OCI-LY7 (cell line): ENCODE data around the gene SPRR2A. TPM values are rescaled to one million over a fixed set of nuclear protein-coding genes. Genes with fewer than 3 reads are reported as not detected.

ENCODE experiments used
- BruUV-seq: library from RNA; stranded (reverse); fragments of 400-500 nt; replicated peaks from 2 replicates; lab custom pipeline; 2021; lab: Mats Ljungman, UMichigan
- CTCF ChIA-PET: fragments of 300-600 bp; sonication (Branson Sonifier 250); formaldehyde crosslinking; loops from one replicate; lab custom pipeline; 2022; ENCODE audit warnings: antibody characterized with exemption; ENCODE audit not compliant: unreplicated experiment; lab: Charles Lee
- POLR2A ChIA-PET: fragments of 300-600 bp; sonication (Branson Sonifier 250); formaldehyde crosslinking; loops from one replicate; lab custom pipeline; 2022; ENCODE audit warnings: antibody characterized with exemption; lab: Charles Lee
- DNase-seq: peaks from one replicate; pipeline ENCODE4 v3.0.0-alpha.2; 2015; ENCODE audit warnings: low spot score
- H2AFZ ChIP-seq: fragments of 200-600 bp; sonication (generic), shearing (Covaris generic); 2 replicates; pipeline ENCODE4 v1.6.1; 2014; ENCODE audit warnings: mild to moderate bottlenecking, antibody characterized with exemption, low read length, moderate library complexity
- H3K27ac ChIP-seq: fragments of 200-600 bp; sonication (generic); 2 replicates; pipeline ENCODE4 v1.5.1; 2014; ENCODE audit warnings: mixed run types, low read depth, mild to moderate bottlenecking, moderate library complexity, low read length, inconsistent platforms; ENCODE audit not compliant: poor library complexity, severe bottlenecking
- H3K36me3 ChIP-seq: fragments of 200-600 bp; sonication (generic); 2 replicates; pipeline ENCODE4 v1.6.1; 2014; ENCODE audit warnings: mild to moderate bottlenecking, antibody characterized with exemption, low read length, moderate library complexity, mixed read lengths; ENCODE audit not compliant: insufficient read depth
- H3K4me1 ChIP-seq: fragments of 200-600 bp; sonication (generic); 2 replicates; pipeline ENCODE4 v1.5.1; 2014; ENCODE audit warnings: mild to moderate bottlenecking, low read length; ENCODE audit not compliant: insufficient read depth, poor library complexity, severe bottlenecking
- H3K4me2 ChIP-seq: fragments of 200-600 bp; sonication (generic); 2 replicates; pipeline ENCODE4 v1.6.1; 2014; ENCODE audit warnings: mild to moderate bottlenecking, low read length
- H3K4me3 ChIP-seq: fragments of 200-600 bp; sonication (generic); 2 replicates; pipeline ENCODE4 v1.5.1; 2014; ENCODE audit warnings: mild to moderate bottlenecking, low read depth, low read length; ENCODE audit not compliant: poor library complexity, severe bottlenecking
- H3K79me2 ChIP-seq: fragments of 200-600 bp; sonication (generic); 2 replicates; pipeline ENCODE4 v1.6.1; 2016; ENCODE audit warnings: low read depth, mild to moderate bottlenecking, low read length, moderate library complexity, mixed read lengths; ENCODE audit not compliant: insufficient read depth
- H3K9me2 ChIP-seq: fragments of 200-600 bp; sonication (generic); 2 replicates; pipeline ENCODE4 v1.6.1; 2016; ENCODE audit warnings: mild to moderate bottlenecking, low read length, mixed read lengths; ENCODE audit not compliant: insufficient read depth
- H3K9me3 ChIP-seq: fragments of 200-600 bp; sonication (generic); 2 replicates; pipeline ENCODE4 v1.6.1; 2014; ENCODE audit warnings: mild to moderate bottlenecking, mixed run types, low read length, mixed read lengths
- H4K20me1 ChIP-seq: fragments of 200-600 bp; sonication (generic); 2 replicates; pipeline ENCODE4 v1.6.1; 2014; ENCODE audit warnings: mild to moderate bottlenecking, antibody characterized with exemption, low read length, moderate library complexity, mixed read lengths; ENCODE audit not compliant: insufficient read depth
- EZH2phosphoT487 ChIP-seq: fragments of 200-600 bp; sonication (generic); IDR thresholded peaks from 2 replicates; pipeline ENCODE4 v1.6.1; 2018; ENCODE audit warnings: low read depth, borderline replicate concordance, mild to moderate bottlenecking, mixed run types, antibody characterized with exemption, low read length, moderate library complexity, mixed read lengths
- intact Hi-C: fragments of 100-400 bp; cut with micrococcal nuclease; formaldehyde crosslinking; loops from one replicate; pipeline ENCODE4 v1.10.0; 2022; ENCODE audit not compliant: unreplicated experiment
- total RNA-seq, 2 experiments: library from RNA; depleted of rRNA in 1 of 2; stranded (reverse); fragments of >200 nt in 1 of 2; shearing (Covaris generic) in 1 of 2; gene quantifications; 2 replicates each; pipeline ENCODE4 v1.2.3, GENCODE V29; 2014 to 2022
- TF ChIP-seq, protein P1 (sequence below): fragments of 200-600 bp; sonication (generic); conservative IDR thresholded peaks from 2 replicates; pipeline ENCODE4 v1.5.1; 2014; ENCODE audit warnings: mild to moderate bottlenecking, antibody characterized with exemption, low read length, moderate library complexity, mixed read lengths

The SPRR2A gene
- total RNA-seq, 2 experiments from 2014 or later = not detected

DNA sequence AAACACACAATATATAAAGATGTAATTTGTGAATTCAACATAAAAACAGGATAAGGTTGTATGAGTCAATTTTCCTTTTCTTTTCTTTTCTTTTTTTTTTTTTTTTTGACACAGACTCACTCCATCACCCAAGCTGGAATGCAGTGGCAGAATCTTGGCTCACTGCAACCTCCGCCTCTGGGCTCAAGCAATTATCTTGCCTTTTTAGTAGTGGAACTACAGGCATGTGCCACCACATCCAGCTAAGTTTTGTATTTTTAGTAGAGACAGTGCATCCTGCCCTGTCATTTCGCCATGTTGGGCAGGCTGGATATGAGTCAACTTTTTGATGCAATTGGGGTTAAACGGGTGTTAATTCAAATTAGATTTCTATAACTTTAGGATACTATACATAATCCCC, 24.4 kb upstream of the SPRR2A start:
- Histone ChIP-seq H3K36me3 (no peaks in the 10 kb centered on the region), H4K20me1 (no peaks in the 10 kb centered on the region), H3K79me2 (no peaks in the 10 kb centered on the region), H3K4me2 (no peak overlapping the region), H3K27ac (no peak overlapping the region), H3K4me1 (no peaks in the 10 kb centered on the region), H3K9me2 (no peaks in the 10 kb centered on the region), H2AFZ (no peak overlapping the region), H3K9me3 (no peaks in the 10 kb centered on the region), H3K4me3 (no peak overlapping the region)
- POLR2A ChIA-PET = no interaction called here
- no peak for DNase-seq
- TF ChIP-seq, protein P1, sequence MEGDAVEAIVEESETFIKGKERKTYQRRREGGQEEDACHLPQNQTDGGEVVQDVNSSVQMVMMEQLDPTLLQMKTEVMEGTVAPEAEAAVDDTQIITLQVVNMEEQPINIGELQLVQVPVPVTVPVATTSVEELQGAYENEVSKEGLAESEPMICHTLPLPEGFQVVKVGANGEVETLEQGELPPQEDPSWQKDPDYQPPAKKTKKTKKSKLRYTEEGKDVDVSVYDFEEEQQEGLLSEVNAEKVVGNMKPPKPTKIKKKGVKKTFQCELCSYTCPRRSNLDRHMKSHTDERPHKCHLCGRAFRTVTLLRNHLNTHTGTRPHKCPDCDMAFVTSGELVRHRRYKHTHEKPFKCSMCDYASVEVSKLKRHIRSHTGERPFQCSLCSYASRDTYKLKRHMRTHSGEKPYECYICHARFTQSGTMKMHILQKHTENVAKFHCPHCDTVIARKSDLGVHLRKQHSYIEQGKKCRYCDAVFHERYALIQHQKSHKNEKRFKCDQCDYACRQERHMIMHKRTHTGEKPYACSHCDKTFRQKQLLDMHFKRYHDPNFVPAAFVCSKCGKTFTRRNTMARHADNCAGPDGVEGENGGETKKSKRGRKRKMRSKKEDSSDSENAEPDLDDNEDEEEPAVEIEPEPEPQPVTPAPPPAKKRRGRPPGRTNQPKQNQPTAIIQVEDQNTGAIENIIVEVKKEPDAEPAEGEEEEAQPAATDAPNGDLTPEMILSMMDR = no peak
- no peak for TF ChIP-seq EZH2phosphoT487
- intact Hi-C loops = no loop called here
- CTCF ChIA-PET = no interaction called here
- BruUV-seq = no TSS peak

DNA sequence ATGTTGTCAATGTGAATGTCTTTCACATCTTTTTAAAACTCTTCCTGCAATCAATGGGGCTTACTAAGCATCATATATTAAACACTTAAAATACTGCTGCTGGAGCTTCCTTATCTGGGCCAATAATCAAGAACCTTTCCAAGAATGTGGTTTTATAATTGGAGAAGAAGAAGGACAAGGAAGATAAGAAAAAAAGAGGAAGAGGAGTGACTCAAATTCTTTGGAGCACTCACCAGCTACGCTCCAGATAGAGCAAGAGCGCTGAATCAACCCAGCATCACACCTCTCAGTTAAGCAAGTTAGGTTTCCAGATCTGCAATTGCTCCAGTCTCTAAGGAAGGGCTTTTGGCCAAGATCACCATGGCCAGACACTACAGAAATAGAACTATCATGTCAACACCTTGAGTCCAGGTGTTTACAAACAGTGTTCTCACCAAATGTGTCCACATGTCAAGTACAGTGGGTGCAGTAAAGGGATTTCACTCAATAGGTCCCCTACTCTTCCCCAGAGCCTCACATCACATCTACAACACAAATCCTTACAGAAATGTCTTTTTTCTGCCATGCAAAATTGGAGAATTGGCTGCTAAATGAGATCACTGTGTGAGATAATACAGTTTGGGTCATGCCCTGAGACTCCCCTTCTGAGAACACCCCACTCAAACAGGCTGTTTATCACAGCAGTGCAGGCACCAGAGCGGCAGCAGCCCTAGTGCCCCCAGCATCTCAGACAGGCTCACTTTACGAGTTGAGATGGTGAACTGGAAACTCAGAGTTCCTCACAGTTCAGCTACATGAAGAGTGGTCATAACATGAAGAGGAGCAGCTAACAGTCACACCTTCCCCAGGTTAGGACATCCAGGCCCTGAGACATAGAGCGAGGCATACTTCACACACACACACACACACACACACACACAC, 15.8 kb upstream of the SPRR2A start:
- H3K27ac ChIP-seq = no peak overlapping the region
- H3K4me3 ChIP-seq = no peak overlapping the region
- intact Hi-C loops = no loop called here
- POLR2A ChIA-PET = no interaction called here
- no peak for TF ChIP-seq EZH2phosphoT487
- TF ChIP-seq, protein P1 = no peak
- H3K79me2 ChIP-seq = no peaks in the 10 kb centered on the region
- H4K20me1 ChIP-seq = no peaks in the 10 kb centered on the region
- BruUV-seq = no TSS peak
- no peaks in the 10 kb centered on the region for H3K4me1 ChIP-seq
- H3K36me3 ChIP-seq = no peaks in the 10 kb centered on the region
- H3K9me3 ChIP-seq = no peaks in the 10 kb centered on the region
- no peak overlapping the region for H3K4me2 ChIP-seq
- CTCF ChIA-PET = no interaction called here
- DNase-seq = no peak
- no peak overlapping the region for H2AFZ ChIP-seq
- H3K9me2 ChIP-seq = no peaks in the 10 kb centered on the region

DNA sequence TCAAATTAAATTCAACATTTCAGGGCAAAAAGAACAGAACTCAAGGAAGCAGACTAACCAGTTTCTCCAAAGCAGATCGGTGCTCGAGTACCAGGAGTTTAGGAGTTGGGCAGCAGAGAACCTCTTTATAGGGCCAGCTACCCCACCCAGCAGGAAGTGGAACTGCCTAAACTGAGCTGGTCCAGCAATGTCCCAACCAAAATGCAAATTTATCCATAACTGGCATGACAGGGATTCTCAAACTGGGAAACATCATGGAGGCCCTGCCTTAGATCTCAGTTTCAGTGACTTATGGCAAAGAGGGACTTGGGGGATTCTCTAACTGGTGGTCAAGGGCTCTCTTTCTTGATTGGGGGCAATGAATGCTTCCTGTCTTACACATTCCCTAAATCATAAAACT, 14.2 kb upstream of the SPRR2A start, which contains the start of gene SPRR2B:
Gene SPRR2B, minus strand, starts transcription at position 101 of the 400 bp plus-strand sequence. CDS start 772 bp downstream, outside the sequence.
- Histone ChIP-seq H3K4me3 (no peak within 1 kb of the TSS), H3K4me2 (no peak within 1 kb of the TSS), H3K79me2 (no peaks in the 10 kb centered on the region), H3K27ac (no peak within 1 kb of the TSS), H3K9me3 (no peaks in the 10 kb centered on the region), H2AFZ (no peak within 1 kb of the TSS), H3K36me3 (no peaks in the 10 kb centered on the region), H3K9me2 (no peaks in the 10 kb centered on the region), H3K4me1 (no peaks in the 10 kb centered on the region), H4K20me1 (no peaks in the 10 kb centered on the region)
- TF ChIP-seq, protein P1 = no peak
- no peak for TF ChIP-seq EZH2phosphoT487
- intact Hi-C loops = no loop called here
- DNase-seq = no peak
- POLR2A ChIA-PET = no interaction called here
- CTCF ChIA-PET = no interaction called here
- no TSS peak for BruUV-seq
